SK-N-SH (cell line): ENCODE data around the gene PICK1.

ENCODE experiments used
- CTCF ChIP-seq: fragments of 200-600 bp; sonication (generic); IDR thresholded peaks from 2 replicates; pipeline ENCODE4 v1.6.1; 2017; ENCODE audit warnings: antibody characterized with exemption, mild to moderate bottlenecking, moderate library complexity
- EP300 ChIP-seq, 2 experiments: IDR thresholded peaks; 2 replicates each; pipeline versions ENCODE4 v1.4.0 to v1.6.1; 2012; ENCODE audit warnings: borderline replicate concordance in 1 of 2, low read depth in 1 of 2, low read length in 1 of 2
- EZH2phosphoT487 ChIP-seq: fragments of 200-600 bp; sonication (generic); IDR thresholded peaks from 2 replicates; pipeline ENCODE4 v1.6.1; 2017; ENCODE audit warnings: low read depth, mixed run types, mild to moderate bottlenecking, antibody characterized with exemption, moderate library complexity, borderline replicate concordance
- IRF3 ChIP-seq: fragments of 150-350 bp; IDR thresholded peaks from 2 replicates; pipeline ENCODE4 v1.6.1; 2016; ENCODE audit warnings: mild to moderate bottlenecking, low read depth, low read length
- RCOR1 ChIP-seq: fragments of 150-350 bp; IDR thresholded peaks from 2 replicates; pipeline ENCODE4 v1.6.1; 2017; ENCODE audit warnings: antibody characterized with exemption, low read length
- TEAD4 ChIP-seq: IDR thresholded peaks from 2 replicates; pipeline ENCODE4 v1.4.0; 2012; ENCODE audit warnings: mild to moderate bottlenecking, borderline replicate concordance; ENCODE audit not compliant: insufficient read depth
- YY1 ChIP-seq: IDR thresholded peaks from 2 replicates; pipeline ENCODE4 v1.4.0; 2012; ENCODE audit warnings: low read depth, mild to moderate bottlenecking

GRCh38 chr22:38062791-38063190 is 5.6 kb downstream of the PICK1 start:
- no peak for TF ChIP-seq CTCF
- TF ChIP-seq RCOR1: no peak
- no peak for TF ChIP-seq IRF3
- no peak for TF ChIP-seq TEAD4
- TF ChIP-seq YY1: no peak
- TF ChIP-seq EZH2phosphoT487: no peak
- TF ChIP-seq EP300 (IDR thresholded peaks at IDR 0.05; ENCODE audit: borderline replicate concordance in 1 of 2, low read depth in 1 of 2, low read length in 1 of 2): no peak
